ENCODE measurements around the gene TMEM134. TPM values are rescaled to one million over a fixed set of nuclear protein-coding genes. Genes with fewer than 3 reads are reported as not detected.

TMEM134 gene
- total and polyA plus RNA-seq, 9 of the 15 experiments (the other 6 are each of a cell fraction or from before 2014, with no cell fraction given) = 0.63 to 48.4 (median 10.7) TPM

DNA sequence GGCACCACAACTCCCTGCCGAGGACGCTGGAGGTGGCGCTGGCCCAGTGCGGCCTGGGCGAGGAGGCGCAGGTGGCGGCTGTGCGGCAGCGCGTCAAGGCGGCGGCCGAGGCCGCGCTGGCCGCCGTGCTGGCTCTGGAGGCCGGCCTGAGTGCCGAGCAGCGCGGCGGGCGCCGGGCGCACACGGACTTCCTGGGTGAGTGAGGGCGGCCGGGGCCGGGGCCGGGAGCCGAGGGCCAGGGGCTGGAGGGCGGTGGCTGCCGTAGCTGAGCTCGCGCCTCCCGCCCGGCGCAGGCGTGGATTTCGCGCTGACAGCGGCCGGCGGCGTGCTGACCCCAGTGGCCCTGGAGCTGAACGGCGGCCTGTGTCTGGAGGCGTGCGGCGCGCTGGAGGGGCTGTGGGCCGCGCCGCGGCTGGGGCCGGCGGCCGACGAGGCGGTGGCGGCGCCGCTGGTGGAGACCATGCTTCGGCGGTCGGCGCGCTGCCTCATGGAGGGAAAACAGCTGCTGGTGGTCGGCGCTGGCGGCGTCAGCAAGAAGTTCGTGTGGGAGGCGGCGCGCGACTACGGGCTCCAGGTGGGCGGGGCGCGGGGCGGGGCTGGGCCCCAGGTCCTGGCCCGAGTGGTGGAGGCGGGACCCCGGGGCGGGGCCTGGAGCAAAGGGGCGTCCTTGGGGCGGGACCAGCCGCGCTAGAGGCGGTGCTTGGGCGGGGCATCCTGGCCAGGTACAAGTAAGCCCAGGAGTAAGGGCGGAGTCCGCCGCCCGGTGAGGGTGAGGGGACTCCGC, 48.2 kb downstream of the TMEM134 start (continued):
- TF ChIP-seq AFF4 (CRISPR knock-in tag; IDR thresholded peaks at IDR 0.05) (no peak), HBP1 (CRISPR knock-in tag; IDR thresholded peaks at IDR 0.05) (no peak), LARP7 (IDR thresholded peaks at IDR 0.05) (no peak), BACH1 (tag; IDR thresholded peaks at IDR 0.05) (no peak), IRF2 (CRISPR knock-in tag; IDR thresholded peaks at IDR 0.05) (no peak), ZNF174 (CRISPR knock-in tag; IDR thresholded peaks at IDR 0.05) (no peak)
- TF ChIP-seq, protein P1, sequence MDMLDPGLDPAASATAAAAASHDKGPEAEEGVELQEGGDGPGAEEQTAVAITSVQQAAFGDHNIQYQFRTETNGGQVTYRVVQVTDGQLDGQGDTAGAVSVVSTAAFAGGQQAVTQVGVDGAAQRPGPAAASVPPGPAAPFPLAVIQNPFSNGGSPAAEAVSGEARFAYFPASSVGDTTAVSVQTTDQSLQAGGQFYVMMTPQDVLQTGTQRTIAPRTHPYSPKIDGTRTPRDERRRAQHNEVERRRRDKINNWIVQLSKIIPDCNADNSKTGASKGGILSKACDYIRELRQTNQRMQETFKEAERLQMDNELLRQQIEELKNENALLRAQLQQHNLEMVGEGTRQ (CRISPR knock-in tag; IDR thresholded peaks at IDR 0.05) = no peak

All from K562 (cell line).